Stomach smooth muscle (tissue), 2 donors: Measurements from ENCODE around the gene PARL.
A peak's percentile ranks its signal among the peaks of the same experiment; 100 is the strongest.

Experiments
- H3K27ac ChIP-seq: one replicate; pipeline ENCODE4 v1.7.0; 2013; ENCODE audit warnings: mild to moderate bottlenecking, low read length, inconsistent platforms
- H3K27me3 ChIP-seq, 2 donors: one replicate each; pipeline ENCODE4 v1.7.0; 2013; ENCODE audit warnings: low read length in 2 of 2; ENCODE audit not compliant: insufficient read depth in 2 of 2, control insufficient read depth in 1 of 2
- H3K36me3 ChIP-seq, 2 donors: one replicate each; pipeline ENCODE4 v1.7.0; 2013; ENCODE audit warnings: low read length in 2 of 2; ENCODE audit not compliant: control insufficient read depth in 2 of 2, insufficient read depth in 2 of 2
- H3K4me1 ChIP-seq: one replicate; pipeline ENCODE4 v1.7.0; 2013; ENCODE audit warnings: low read length; ENCODE audit not compliant: control insufficient read depth, insufficient read depth
- H3K4me3 ChIP-seq, 2 donors: one replicate each; pipeline ENCODE4 v1.7.0; 2013; ENCODE audit warnings: low read length in 2 of 2
- H3K9ac ChIP-seq, 2 donors: one replicate each; pipeline ENCODE4 v1.7.0; 2013; ENCODE audit warnings: low read length in 2 of 2, mild to moderate bottlenecking in 1 of 2
- H3K9me3 ChIP-seq, 2 donors: one replicate each; pipeline ENCODE4 v1.7.0; 2013; ENCODE audit warnings: low read length in 2 of 2; ENCODE audit not compliant: control insufficient read depth in 2 of 2
- donor health status: healthy.
- donor health status: Pancreatic carcinoma.

Gene PARL

GRCh38 chr3:183828538-183828870 lies 56.2 kb downstream of the PARL start:
- Histone ChIP-seq H3K27ac (no peak overlapping the region), H3K9ac (no peak overlapping the region), H3K36me3 (peaks cover 21 to 30% of the 10 kb centered on the region in 2 donors), H3K9me3 (no peaks in the 10 kb centered on the region), H3K4me1 (peaks cover 14% of the 10 kb centered on the region), H3K4me3 (no peak overlapping the region), H3K27me3 (no peaks in the 10 kb centered on the region)

- H3K27ac ChIP-seq, result no peak overlapping the region
- H3K36me3 ChIP-seq, result peaks cover 16 to 25% of the 10 kb centered on the region in 2 donors
- H3K9ac ChIP-seq, result no peak overlapping the region
- peaks cover 14% of the 10 kb centered on the region for H3K4me1 ChIP-seq
- H3K4me3 ChIP-seq, result no peak overlapping the region
- H3K27me3 ChIP-seq, result no peaks in the 10 kb centered on the region
- H3K9me3 ChIP-seq, result no peaks in the 10 kb centered on the region
Measured at GRCh38 chr3:183827809-183828537, 56.7 kb downstream of the PARL start.

- Histone ChIP-seq H3K36me3 (peaks cover 11 to 20% of the 10 kb centered on the region in 2 donors), H3K27ac (no peak overlapping the region), H3K9ac (no peak overlapping the region), H3K4me3 (no peak overlapping the region), H3K27me3 (no peaks in the 10 kb centered on the region), H3K4me1 (peaks cover 14% of the 10 kb centered on the region), H3K9me3 (no peaks in the 10 kb centered on the region)
Measured at GRCh38 chr3:183826448-183827250, 58.0 kb downstream of the PARL start.

- no peaks in the 10 kb centered on the region for H3K27me3 ChIP-seq
- H3K27ac ChIP-seq, result no peak within 1 kb of the TSS
- peaks cover 11 to 20% of the 10 kb centered on the region in 2 donors for H3K36me3 ChIP-seq
- H3K4me1 ChIP-seq, result peaks cover 14% of the 10 kb centered on the region
- H3K9me3 ChIP-seq, result no peaks in the 10 kb centered on the region
- H3K9ac ChIP-seq, result peak within 1 kb of the TSS; percentile 43 to 51
- H3K4me3 ChIP-seq, result peak within 1 kb of the TSS; percentile 58 to 74
Measured at GRCh38 chr3:183825456-183826161, 59.1 kb downstream of the PARL start, which contains the start of gene MAP6D1. Gene MAP6D1 (minus strand): TSS chr3:183825577. CDS start chr3:183825547, 30 bp downstream.

GRCh38 chr3:183824761-183825455 lies 59.8 kb downstream of the PARL start:
- H3K36me3 ChIP-seq, result peaks cover 8 to 15% of the 10 kb centered on the region in 2 donors
- H3K27ac ChIP-seq, result no peak overlapping the region
- H3K4me3 ChIP-seq, result peak overlapping the region; percentile 54 to 74
- no peaks in the 10 kb centered on the region for H3K9me3 ChIP-seq
- no peaks in the 10 kb centered on the region for H3K27me3 ChIP-seq
- peaks cover 14% of the 10 kb centered on the region for H3K4me1 ChIP-seq
- peak overlapping the region; percentile 43 to 51 for H3K9ac ChIP-seq

- H3K4me1 ChIP-seq, result peaks cover 14% of the 10 kb centered on the region
- no peak overlapping the region for H3K9ac ChIP-seq
- H3K27ac ChIP-seq, result no peak overlapping the region
- H3K4me3 ChIP-seq, result no peak overlapping the region
- peaks cover 3 to 7% of the 10 kb centered on the region in 2 donors for H3K36me3 ChIP-seq
- no peaks in the 10 kb centered on the region for H3K27me3 ChIP-seq
- no peaks in the 10 kb centered on the region for H3K9me3 ChIP-seq
Measured at GRCh38 chr3:183823963-183824362, 60.7 kb downstream of the PARL start.

- H3K27ac ChIP-seq, result no peak overlapping the region
- no peaks in the 10 kb centered on the region for H3K27me3 ChIP-seq
- H3K4me3 ChIP-seq, result no peak overlapping the region
- no peaks in the 10 kb centered on the region for H3K9me3 ChIP-seq
- no peak overlapping the region for H3K9ac ChIP-seq
- no peaks in the 10 kb centered on the region for H3K36me3 ChIP-seq
- peaks cover 14% of the 10 kb centered on the region for H3K4me1 ChIP-seq
Measured at GRCh38 chr3:183822631-183823030, 62.0 kb downstream of the PARL start.

GRCh38 chr3:183819831-183820230 lies 64.8 kb downstream of the PARL start:
- H3K9ac ChIP-seq, result no peak overlapping the region
- no peak overlapping the region for H3K4me3 ChIP-seq
- peaks cover 0 to 9% of the 10 kb centered on the region in 2 donors for H3K36me3 ChIP-seq

GRCh38 chr3:183818706-183819624 lies 65.7 kb downstream of the PARL start:
- Histone ChIP-seq H3K9me3 (no peaks in the 10 kb centered on the region), H3K4me3 (no peak overlapping the region), H3K9ac (no peak overlapping the region), H3K27ac (no peak overlapping the region), H3K4me1 (no peaks in the 10 kb centered on the region), H3K36me3 (peaks cover 0 to 10% of the 10 kb centered on the region in 2 donors), H3K27me3 (no peaks in the 10 kb centered on the region)

More at GRCh38 chr3:183819831-183820230, 64.8 kb downstream of the PARL start:
- peaks cover 4% of the 10 kb centered on the region for H3K4me1 ChIP-seq
- no peak overlapping the region for H3K27ac ChIP-seq
- no peaks in the 10 kb centered on the region for H3K9me3 ChIP-seq
- no peaks in the 10 kb centered on the region for H3K27me3 ChIP-seq
